ENCODE measurements around the gene HSPA4. TPM values are rescaled to one million over a fixed set of nuclear protein-coding genes. Genes with fewer than 3 reads are reported as not detected.

The HSPA4 gene

GRCh38 chr5:133155326-133155969 is 103.6 kb downstream of the HSPA4 start:
- Histone ChIP-seq H3K4me3 (ENCODE audit: low read length) (no peak overlapping the region), H4K5ac (ENCODE audit: low read length) (no peak overlapping the region), H4K8ac (ENCODE audit: low read depth, low read length) (no peak overlapping the region), H3K79me2 (ENCODE audit: control insufficient read depth, insufficient read depth, low read length) (no peaks in the 10 kb centered on the region), H3K56ac (ENCODE audit: low read length) (no peak overlapping the region), H3K27ac (ENCODE audit: low read depth, low read length) (no peak overlapping the region), H2BK5ac (ENCODE audit: low read length) (no peak overlapping the region), H2BK120ac (ENCODE audit: low read depth, low read length) (no peak overlapping the region), H3K9ac (ENCODE audit: low read length) (no peak overlapping the region), H3K4me1 (ENCODE audit: control insufficient read depth, low read depth, low read length) (no peaks in the 10 kb centered on the region), H3K36me3 (ENCODE audit: control insufficient read depth, insufficient read depth, low read length) (no peaks in the 10 kb centered on the region), H3K18ac (ENCODE audit: low read length) (no peak overlapping the region), H3K79me1 (ENCODE audit: low read length) (no peaks in the 10 kb centered on the region), H3K23ac (ENCODE audit: low read length) (no peak overlapping the region), H3K27me3 (ENCODE audit: insufficient read depth, low read length, poor library complexity) (no peaks in the 10 kb centered on the region), H2AK5ac (ENCODE audit: low read length) (no peak overlapping the region), H2BK15ac (replicated peaks; ENCODE audit: low read depth) (no peak overlapping the region), H3K4ac (ENCODE audit: low read depth, low read length) (no peak overlapping the region), H3K4me2 (ENCODE audit: low read length) (no peak overlapping the region)
- no peak for DNase-seq
- no CpG with 5 or more reads among the region's 4 CpGs for WGBS (ENCODE audit: extremely low coverage, insufficient coverage, low lambda C conversion rate)

Small RNAs within 50 kb of the gene (small RNA-seq; reads per million reads assigned to genes)
- gene AC113410.1 (ENCODE audit: insufficient read depth), result not detected
- gene AC113410.3 (ENCODE audit: insufficient read depth), result not detected

Data from mesendoderm (in vitro differentiated cells).